Sciatic nerve (tissue), 2 donors: Measurements from ENCODE around the gene ZP4. TPM values are rescaled to one million over a fixed set of nuclear protein-coding genes. Genes with fewer than 3 reads are reported as not detected.

ENCODE experiments used
- ATAC-seq: fragments of 200-7000 bp; cut with Tn5 transposase; one replicate; pipeline ENCODE4 v1.9.1; 2020; ENCODE audit warnings: mild to moderate bottlenecking, moderate library complexity
- DNase-seq: peaks from one replicate; pipeline ENCODE4 v3.0.0-alpha.2; 2020; ENCODE audit warnings: low spot score
- intact Hi-C: fragments of 100-400 bp; cut with DNase I; formaldehyde crosslinking; loops from one replicate; pipeline ENCODE4 v1.14.2; 2022
- total RNA-seq: library from RNA; stranded (reverse); fragmentation: NEBNext Ultra II Directional; extraction: Animal tissue kit (Norgen Biotek cat#: 25700); gene quantifications from one replicate; pipeline ENCODE4 v1.2.1, GENCODE V29; 2021
- donor health status: DM: no; HTN: no; CAD: no.
- donor health status: DM: no; HTN: no; CAD: no.

The ZP4 gene
- total RNA-seq: not detected

GRCh38 chr1:237890822-237891221 is at the start of gene ZP4:
Gene ZP4, minus strand, starts transcription at chr1:237890922. Its CDS starts 287 bp downstream, at chr1:237890635.
- no peak for ATAC-seq
- no peak for DNase-seq

GRCh38 chr1:237938553-237938952 is 47.8 kb upstream of the ZP4 start:
- intact Hi-C loops: no loop called here
- ATAC-seq: no peak

More at GRCh38 chr1:237890822-237891221, at the start of gene ZP4:
- intact Hi-C loops: no loop called here

GRCh38 chr1:237938068-237938467 is 47.3 kb upstream of the ZP4 start:
- intact Hi-C loops: no loop called here
- no peak for ATAC-seq
- DNase-seq: no peak

More at GRCh38 chr1:237938553-237938952, 47.8 kb upstream of the ZP4 start:
- DNase-seq: no peak

- ATAC-seq (no peak), DNase-seq (no peak)
- intact Hi-C loops: no loop called here
Measured at GRCh38 chr1:237932816-237933215, 42.1 kb upstream of the ZP4 start.

- ATAC-seq: no peak
- intact Hi-C loops: no loop called here
- no peak for DNase-seq
Measured at GRCh38 chr1:237931581-237931980, 40.9 kb upstream of the ZP4 start.

- intact Hi-C loops: no loop called here
- ATAC-seq: no peak
- no peak for DNase-seq
Measured at GRCh38 chr1:237927198-237927597, 36.5 kb upstream of the ZP4 start.

- DNase-seq (no peak), ATAC-seq (no peak)
- intact Hi-C loops: no loop called here
Measured at GRCh38 chr1:237921306-237921705, 30.6 kb upstream of the ZP4 start.

- ATAC-seq (no peak), DNase-seq (no peak)
- intact Hi-C loops: no loop called here
Measured at GRCh38 chr1:237913345-237913744, 22.6 kb upstream of the ZP4 start.

- ATAC-seq (no peak), DNase-seq (no peak)
- intact Hi-C loops: no loop called here
Measured at GRCh38 chr1:237911911-237912310, 21.2 kb upstream of the ZP4 start.

- ATAC-seq (no peak), DNase-seq (no peak)
Measured at GRCh38 chr1:237910834-237911233, 20.1 kb upstream of the ZP4 start.

GRCh38 chr1:237903961-237904360 is 13.2 kb upstream of the ZP4 start:
- no peak for ATAC-seq
- no peak for DNase-seq
- intact Hi-C loops: no loop called here

More at GRCh38 chr1:237910834-237911233, 20.1 kb upstream of the ZP4 start:
- intact Hi-C loops: no loop called here

- intact Hi-C loops: no loop called here
- no peak for DNase-seq
- ATAC-seq: no peak
Measured at GRCh38 chr1:237902960-237903743, 12.4 kb upstream of the ZP4 start.

- DNase-seq (no peak), ATAC-seq (no peak)
- intact Hi-C loops: no loop called here
Measured at GRCh38 chr1:237901299-237901934, 10.7 kb upstream of the ZP4 start.

- intact Hi-C loops: no loop called here
- ATAC-seq (no peak), DNase-seq (no peak)
Measured at GRCh38 chr1:237895630-237896029, 4.9 kb upstream of the ZP4 start.

- ATAC-seq (no peak), DNase-seq (no peak)
- intact Hi-C loops: no loop called here
Measured at GRCh38 chr1:237894131-237894530, 3.4 kb upstream of the ZP4 start.

- ATAC-seq (no peak), DNase-seq (no peak)
- intact Hi-C loops: no loop called here
Measured at GRCh38 chr1:237891979-237892378, 1.3 kb upstream of the ZP4 start.

- no peak for ATAC-seq
- DNase-seq: no peak
- intact Hi-C loops: no loop called here
Measured at GRCh38 chr1:237891266-237891665, 544 bp upstream of the ZP4 start.

GRCh38 chr1:237890416-237890815 is 306 bp downstream of the ZP4 start:
- intact Hi-C loops: no loop called here
- ATAC-seq: no peak
- no peak for DNase-seq

- intact Hi-C loops: no loop called here
- no peak for ATAC-seq
- DNase-seq: no peak
Measured at GRCh38 chr1:237888143-237888542, 2.6 kb downstream of the ZP4 start.

GRCh38 chr1:237887542-237887941 is 3.2 kb downstream of the ZP4 start:
- DNase-seq (no peak), ATAC-seq (no peak)
- intact Hi-C loops: no loop called here

- ATAC-seq: no peak
- no peak for DNase-seq
- intact Hi-C loops: no loop called here
Measured at GRCh38 chr1:237884237-237884636, 6.5 kb downstream of the ZP4 start.
